GM12875 (cell line): ENCODE measurements around the gene KNTC1.
"Not testable (repeated sequence)": the region's sequence is repeated elsewhere in the genome, so short reads cannot be mapped to it uniquely, and the experiment has no call there.

Experiments used
- H3K4me3 ChIP-seq: one replicate; pipeline ENCODE4 v1.5.1; 2011; ENCODE audit warnings: low read depth, low read length, control low read depth
- CTCF ChIP-seq: IDR thresholded peaks from 2 replicates; pipeline ENCODE4 v1.5.1; 2011; ENCODE audit warnings: low read depth, mild to moderate bottlenecking, control low read depth, inconsistent platforms, low read length, moderate library complexity, borderline replicate concordance; ENCODE audit not compliant: insufficient read depth

KNTC1 gene

GRCh38 chr12:122569288-122569687, 42.2 kb downstream of the KNTC1 start:
- TF ChIP-seq CTCF, result no peak
- H3K4me3 ChIP-seq, result no peak overlapping the region

GRCh38 chr12:122570006-122570405, 43.0 kb downstream of the KNTC1 start:
- H3K4me3 ChIP-seq, result not testable (repeated sequence)

- H3K4me3 ChIP-seq, result no peak overlapping the region
- no peak for TF ChIP-seq CTCF
Observed at GRCh38 chr12:122571821-122572220, 44.8 kb downstream of the KNTC1 start.

GRCh38 chr12:122583294-122583693, 56.2 kb downstream of the KNTC1 start:
- not testable (repeated sequence) for H3K4me3 ChIP-seq

- H3K4me3 ChIP-seq, result no peak overlapping the region
- TF ChIP-seq CTCF, result no peak
Observed at GRCh38 chr12:122584177-122584863, 57.3 kb downstream of the KNTC1 start.

GRCh38 chr12:122590990-122591389, 63.9 kb downstream of the KNTC1 start:
- TF ChIP-seq CTCF, result no peak
- no peak overlapping the region for H3K4me3 ChIP-seq

GRCh38 chr12:122591966-122592365, 64.9 kb downstream of the KNTC1 start:
- not testable (repeated sequence) for H3K4me3 ChIP-seq

GRCh38 chr12:122592543-122592942, 65.5 kb downstream of the KNTC1 start:
- not testable (repeated sequence) for H3K4me3 ChIP-seq

- no peak for TF ChIP-seq CTCF
- H3K4me3 ChIP-seq, result no peak overlapping the region
Observed at GRCh38 chr12:122593910-122594309, 66.9 kb downstream of the KNTC1 start.
